ENCODE data around the gene POLDIP2. TPM values are rescaled to one million over a fixed set of nuclear protein-coding genes. Genes with fewer than 3 reads are reported as not detected.

POLDIP2 gene
- total RNA-seq, 4 donors from 2014 or later, result 66.8 to 102 (median 90.9) TPM

GRCh38 chr17:28390563-28390962 is 33.2 kb upstream of the POLDIP2 start:
- Histone ChIP-seq H3K4me3 (no peak overlapping the region), H3K4me1 (peaks cover 0 to 4% (median 0%) of the 10 kb centered on the region in 3 donors), H3K36me3 (peaks cover 0 to 82% (median 6%) of the 10 kb centered on the region in 3 donors), H3K27me3 (no peaks in the 10 kb centered on the region), H3K27ac (no peak overlapping the region), H3K9me3 (no peaks in the 10 kb centered on the region)
- intact Hi-C loops (cut with DNase I), result no loop called here
- WGBS, 2 donors, result 95 to 97% methylated on average over 2 of the region's 2 CpGs
- TF ChIP-seq CTCF (IDR thresholded peaks at IDR 0.05) (no peak), POLR2A (IDR thresholded peaks at IDR 0.05) (no peak)
- no peak for DNase-seq

- WGBS, 2 donors, result 81 to 86% methylated on average over 1 of the region's 1 CpG
- Histone ChIP-seq H3K27me3 (no peaks in the 10 kb centered on the region), H3K9me3 (no peaks in the 10 kb centered on the region), H3K4me3 (no peak overlapping the region), H3K36me3 (peaks cover 0 to 78% (median 6%) of the 10 kb centered on the region in 3 donors), H3K27ac (no peak overlapping the region), H3K4me1 (peaks cover 0 to 9% (median 0%) of the 10 kb centered on the region in 3 donors)
- DNase-seq, result no peak
- intact Hi-C loops (cut with DNase I), result no loop called here
- TF ChIP-seq CTCF (IDR thresholded peaks at IDR 0.05) (no peak), POLR2A (IDR thresholded peaks at IDR 0.05) (no peak)
These were observed 32.8 kb upstream of the POLDIP2 start for GRCh38 chr17:28390141-28390540.

GRCh38 chr17:28388106-28388505 is 30.8 kb upstream of the POLDIP2 start:
- Histone ChIP-seq H3K27ac (no peak overlapping the region), H3K4me3 (no peak overlapping the region), H3K27me3 (no peaks in the 10 kb centered on the region), H3K9me3 (no peaks in the 10 kb centered on the region), H3K4me1 (peaks cover 0 to 23% (median 0%) of the 10 kb centered on the region in 3 donors), H3K36me3 (peaks cover 0 to 58% (median 0%) of the 10 kb centered on the region in 3 donors)
- 95 to 100% methylated on average over 1 to 3 of the region's 11 CpGs for WGBS, 2 donors
- DNase-seq, result no peak
- no peak for TF ChIP-seq CTCF (IDR thresholded peaks at IDR 0.05)
- no peak for TF ChIP-seq POLR2A (IDR thresholded peaks at IDR 0.05)
- intact Hi-C loops (cut with DNase I), result no loop called here

GRCh38 chr17:28386391-28386790 is 29.1 kb upstream of the POLDIP2 start:
- Histone ChIP-seq H3K4me1 (peaks cover 0 to 27% (median 2%) of the 10 kb centered on the region in 3 donors), H3K27me3 (peaks cover 0 to 8% (median 0%) of the 10 kb centered on the region in 4 donors), H3K4me3 (no peak overlapping the region), H3K27ac (no peak overlapping the region), H3K36me3 (peaks cover 0 to 41% (median 0%) of the 10 kb centered on the region in 3 donors), H3K9me3 (no peaks in the 10 kb centered on the region)
- DNase-seq, result no peak
- intact Hi-C loops (cut with DNase I), result no loop called here
- TF ChIP-seq CTCF (IDR thresholded peaks at IDR 0.05) (no peak), POLR2A (IDR thresholded peaks at IDR 0.05) (no peak)

- Histone ChIP-seq H3K27me3 (peaks cover 0 to 14% (median 0%) of the 10 kb centered on the region in 4 donors), H3K4me1 (peaks cover 0 to 34% (median 6%) of the 10 kb centered on the region in 3 donors), H3K9me3 (no peaks in the 10 kb centered on the region), H3K36me3 (peaks cover 0 to 31% (median 0%) of the 10 kb centered on the region in 3 donors), H3K4me3 (peak overlapping the region; percentile 36 to 73 (median 55)), H3K27ac (no peak overlapping the region)
- intact Hi-C loops (cut with DNase I), result no loop called here
- TF ChIP-seq CTCF (IDR thresholded peaks at IDR 0.05) (no peak), POLR2A (IDR thresholded peaks at IDR 0.05) (no peak)
- WGBS, 2 donors, result 72 to 89% methylated on average over 4 to 5 of the region's 8 CpGs
- no peak for DNase-seq
These were observed 28.1 kb upstream of the POLDIP2 start for GRCh38 chr17:28385406-28385805.
